HepG2 (cell line): ENCODE results near the gene KDM4B. TPM values are rescaled to one million over a fixed set of nuclear protein-coding genes. Genes with fewer than 3 reads are reported as not detected.

Experiments used
- ARNTL ChIP-seq: sonication (generic); formaldehyde crosslinking; IDR thresholded peaks from 2 replicates; pipeline ENCODE4 v1.4.0; 2020; ENCODE audit warnings: mild to moderate bottlenecking, missing genetic modification reagents
- CENPT ChIP-seq: sonication (generic); formaldehyde crosslinking; IDR thresholded peaks from 2 replicates; pipeline ENCODE4 v1.8.0; 2022; ENCODE audit warnings: low read depth, mild to moderate bottlenecking, moderate library complexity, missing genetic modification reagents
- EZH2 ChIP-seq: conservative IDR thresholded peaks from 2 replicates; pipeline ENCODE4 v1.6.1; 2012; ENCODE audit warnings: mild to moderate bottlenecking, low read depth, low read length, moderate library complexity
- HBP1 ChIP-seq: IDR thresholded peaks from 2 replicates; pipeline ENCODE4 v1.6.1; 2016; ENCODE audit warnings: low read depth, control low read depth
- HNRNPLL ChIP-seq: fragments of 200-400 bp; formaldehyde crosslinking; IDR thresholded peaks from 2 replicates; pipeline ENCODE4 v1.6.1; 2017; ENCODE audit warnings: mild to moderate bottlenecking, low read depth, low read length; ENCODE audit not compliant: poor library complexity, severe bottlenecking
- MTERF4 ChIP-seq: sonication (generic); formaldehyde crosslinking; IDR thresholded peaks from 2 replicates; pipeline ENCODE4 v1.8.0; 2023; ENCODE audit warnings: mild to moderate bottlenecking, missing genetic modification reagents
- NR0B2 ChIP-seq: sonication (generic); formaldehyde crosslinking; IDR thresholded peaks from 2 replicates; pipeline ENCODE4 v1.4.0; 2020; ENCODE audit warnings: mild to moderate bottlenecking, missing genetic modification reagents
- PBX2 ChIP-seq: IDR thresholded peaks from 2 replicates; pipeline ENCODE4 v1.6.1; 2016; ENCODE audit warnings: control low read depth
- RBM39 ChIP-seq: fragments of 200-400 bp; formaldehyde crosslinking; IDR thresholded peaks from one replicate; pipeline ENCODE4 v1.6.1; 2018; ENCODE audit warnings: antibody characterized with exemption, mild to moderate bottlenecking, low read depth, low read length; ENCODE audit not compliant: poor library complexity, severe bottlenecking
- SMAD3 ChIP-seq: sonication (generic); formaldehyde crosslinking; IDR thresholded peaks from 2 replicates; pipeline ENCODE4 v1.4.0; 2020; ENCODE audit warnings: missing genetic modification reagents
- ZBED4 ChIP-seq: sonication (generic); formaldehyde crosslinking; IDR thresholded peaks from 2 replicates; pipeline ENCODE4 v1.4.0; 2020; ENCODE audit warnings: missing genetic modification reagents, borderline replicate concordance
- ZC3H4 ChIP-seq: sonication (generic); formaldehyde crosslinking; IDR thresholded peaks from 2 replicates; pipeline ENCODE4 v1.4.0; 2020; ENCODE audit warnings: missing genetic modification reagents, borderline replicate concordance
- ZNF225 ChIP-seq: sonication (generic); formaldehyde crosslinking; IDR thresholded peaks from 2 replicates; pipeline ENCODE4 v1.4.0; 2020; ENCODE audit warnings: mild to moderate bottlenecking, missing genetic modification reagents
- ZNF513 ChIP-seq: sonication (generic); formaldehyde crosslinking; conservative IDR thresholded peaks from 2 replicates; pipeline ENCODE4 v1.5.0; 2020; ENCODE audit warnings: missing genetic modification reagents
- ZNF83 ChIP-seq: sonication (generic); formaldehyde crosslinking; IDR thresholded peaks from 2 replicates; pipeline ENCODE4 v1.4.0; 2020; ENCODE audit warnings: missing genetic modification reagents, mild to moderate bottlenecking, borderline replicate concordance
- ZSCAN25 ChIP-seq: sonication (generic); formaldehyde crosslinking; IDR thresholded peaks from 2 replicates; pipeline ENCODE4 v1.8.0; 2022; ENCODE audit warnings: mild to moderate bottlenecking, missing genetic modification reagents
- polyA plus RNA-seq, 8 experiments: library from polyadenylated mRNA; depleted of rRNA in 3 of 8; stranded (reverse) in 7 of 8; unstranded in 1 of 8; fragments of >200 nt; fragmentation: Illumina TruSeq in 4 of 8; extraction: Trizol in 4 of 8; gene quantifications; 2 replicates each; pipeline versions ENCODE4 v1.2.1 to v1.2.3, GENCODE V29; 2011 to 2016; ENCODE audit warnings: low read depth in 4 of 8, missing spikeins in 1 of 8, mixed read lengths in 1 of 8; ENCODE audit not compliant: insufficient read depth in 1 of 8
- total RNA-seq, 5 experiments: library from RNA; depleted of rRNA; stranded (reverse); fragments of >200 nt; fragmentation: Illumina TruSeq; extraction: Trizol; gene quantifications; 2 replicates each; pipeline ENCODE4 v1.2.3, GENCODE V29; 2016; ENCODE audit warnings: low read depth in 1 of 5

The KDM4B gene
- total and polyA plus RNA-seq, 2 of the 13 experiments (the other 11 are each of a cell fraction or from before 2014, with no cell fraction given) = 4.9 to 14.6 TPM

- TF ChIP-seq ZBED4 (no peak), RBM39 (no peak), ZSCAN25 (CRISPR knock-in tag) (0 out of 2 replicates have a peak, but pooled peaks have one; percentile 23), ZNF83 (CRISPR knock-in tag) (no peak), HBP1 (CRISPR knock-in tag) (no peak), EZH2 (no peak), ZNF513 (CRISPR knock-in tag) (no peak), ARNTL (CRISPR knock-in tag) (0 out of 2 replicates have a peak, but pooled peaks have one; percentile 37), NR0B2 (CRISPR knock-in tag) (peak; percentile 73; the same call in 1 of the 2 replicates), ZNF225 (CRISPR knock-in tag) (peak; percentile 74), SMAD3 (CRISPR knock-in tag) (no peak), PBX2 (CRISPR knock-in tag) (no peak), HNRNPLL (no peak), ZC3H4 (CRISPR knock-in tag) (no peak), CENPT (CRISPR knock-in tag) (0 out of 2 replicates have a peak, but pooled peaks have one; percentile 22), MTERF4 (CRISPR knock-in tag) (peak; percentile 58; the same call in 1 of the 2 replicates)
Observed at GRCh38 chr19:5031231-5032100, 62.6 kb downstream of the KDM4B start (continued).
